ENCODE data around the gene CBX8. TPM values are rescaled to one million over a fixed set of nuclear protein-coding genes. Genes with fewer than 3 reads are reported as not detected.

CBX8 gene
- total RNA-seq, 1 experiment from 2014 or later: 2.0 TPM

GRCh38 chr17:79794659-79795511 lies 2.0 kb downstream of the CBX8 start:
- peaks cover 36% of the 10 kb centered on the region for H3K4me1 Mint-ChIP-seq
- ATAC-seq (no peak), DNase-seq (ENCODE audit: low spot score) (peak; percentile 36)
- POLR2A ChIA-PET: interaction anchor here (0.5 to 2.2 kb wide), 3 partner anchors 12 to 42 kb away, joined by 3 to 10 read pairs (median 5); no protein-coding TSS in a partner anchor
- CTCF ChIA-PET: interaction anchor here (0.9 to 9.2 kb wide), 9 partner anchors 11 to 121 kb away, joined by 3 to 119 read pairs (median 5); partner anchors contain the start of gene CBX4
- no peaks in the 10 kb centered on the region for H3K36me3 Mint-ChIP-seq
- TF ChIP-seq CREB1 (CRISPR knock-in tag; IDR thresholded peaks at IDR 0.05): no peak
- TF ChIP-seq ZNF423 (CRISPR knock-in tag; IDR thresholded peaks at IDR 0.05): no peak
- no peak for TF ChIP-seq NR2C2 (CRISPR knock-in tag; IDR thresholded peaks at IDR 0.05)
- TF ChIP-seq AR (CRISPR knock-in tag; IDR thresholded peaks at IDR 0.05): no peak
- TF ChIP-seq ZNF512 (CRISPR knock-in tag; IDR thresholded peaks at IDR 0.05; ENCODE audit: borderline replicate concordance): no peak
- TF ChIP-seq E2F5 (CRISPR knock-in tag; IDR thresholded peaks at IDR 0.05): no peak
- TF ChIP-seq ESRRA (CRISPR knock-in tag; IDR thresholded peaks at IDR 0.05; ENCODE audit: borderline replicate concordance): no peak
- no peak for TF ChIP-seq TEAD1 (CRISPR knock-in tag; IDR thresholded peaks at IDR 0.05)
- no peak for TF ChIP-seq RELA (CRISPR knock-in tag; IDR thresholded peaks at IDR 0.05; ENCODE audit: borderline replicate concordance)
- no peak for TF ChIP-seq USF2 (CRISPR knock-in tag; IDR thresholded peaks at IDR 0.05)
- no peak for TF ChIP-seq ZNF671 (CRISPR knock-in tag; IDR thresholded peaks at IDR 0.05)
- H3K9me3 Mint-ChIP-seq: no peaks in the 10 kb centered on the region
- peaks cover 94% of the 10 kb centered on the region for H3K27me3 Mint-ChIP-seq (ENCODE audit: low read depth)
- peak overlapping the region; percentile 27; the same call in 1 of the 2 replicates for H3K4me3 Mint-ChIP-seq
- no peak overlapping the region for H3K27ac Mint-ChIP-seq

- Mint-ChIP-seq H3K27me3 (ENCODE audit: low read depth) (peaks cover 92% of the 10 kb centered on the region), H3K9me3 (no peaks in the 10 kb centered on the region), H3K4me1 (peaks cover 34% of the 10 kb centered on the region), H3K4me3 (peak overlapping the region; percentile 60), H3K36me3 (no peaks in the 10 kb centered on the region), H3K27ac (no peak overlapping the region)
- ChIA-PET CTCF (interaction anchor here (1.1 to 9.2 kb wide), 8 partner anchors 15 to 122 kb away, joined by 3 to 119 read pairs (median 12); partner anchors contain the start of gene CBX4), POLR2A (no interaction called here)
- peak; percentile 57 for TF ChIP-seq NFYB (CRISPR knock-in tag; conservative IDR thresholded peaks at IDR 0.05; ENCODE audit: low read depth)
- TF ChIP-seq KAT7 (CRISPR knock-in tag; IDR thresholded peaks at IDR 0.05; ENCODE audit: borderline replicate concordance): no peak
- peak; percentile 8; the same call in 1 of the 2 replicates for ATAC-seq
- DNase-seq (ENCODE audit: low spot score): peak; percentile 63
Measured at GRCh38 chr17:79793924-79794304, 3.0 kb downstream of the CBX8 start.

Data from WTC11 (cell line).